G401 (cell line): ENCODE measurements around the gene GHRL. TPM values are rescaled to one million over a fixed set of nuclear protein-coding genes. Genes with fewer than 3 reads are reported as not detected.
"Not testable (repeated sequence)": the region's sequence is repeated elsewhere in the genome, so short reads cannot be mapped to it uniquely, and the experiment has no call there.

Experiments used
- DNase-seq: peaks from one replicate; pipeline ENCODE4 v3.0.0-alpha.2; 2015; ENCODE audit warnings: low spot score
- in situ Hi-C: cut with HindIII; loops from 2 replicates; pipeline ENCODE4 v1.10.0; 2016; ENCODE audit warnings: low sequenced_read_pairs, mixed read lengths
- total RNA-seq: library from RNA; depleted of rRNA; stranded (reverse); fragments of >200 nt; shearing (Covaris generic); gene quantifications from 2 replicates; pipeline ENCODE4 v1.2.3, GENCODE V29; 2014

Gene GHRL
- total RNA-seq, 1 experiment from 2014 or later: not detected

GRCh38 chr3:10304905-10305304, 12.2 kb upstream of the GHRL start:
- DNase-seq: no peak
- in situ Hi-C loops: no loop called here

GRCh38 chr3:10303785-10304184, 11.0 kb upstream of the GHRL start:
- DNase-seq: no peak
- in situ Hi-C loops: no loop called here

GRCh38 chr3:10303105-10303504, 10.4 kb upstream of the GHRL start:
- in situ Hi-C loops: no loop called here
- no peak for DNase-seq

GRCh38 chr3:10300087-10300486, 7.3 kb upstream of the GHRL start:
- in situ Hi-C loops: no loop called here
- no peak for DNase-seq

GRCh38 chr3:10299679-10300078, 6.9 kb upstream of the GHRL start:
- in situ Hi-C loops: no loop called here
- DNase-seq: no peak

GRCh38 chr3:10299175-10299574, 6.4 kb upstream of the GHRL start:
- in situ Hi-C loops: no loop called here
- no peak for DNase-seq

- in situ Hi-C loops, DNase-seq: not testable (repeated sequence)
Measured at GRCh38 chr3:10298064-10298463, 5.3 kb upstream of the GHRL start.

- in situ Hi-C loops: no loop called here
- DNase-seq: no peak
Measured at GRCh38 chr3:10294030-10294586, 1.4 kb upstream of the GHRL start.

- DNase-seq: no peak
- in situ Hi-C loops: no loop called here
Measured at GRCh38 chr3:10291641-10292040, 1.1 kb downstream of the GHRL start.

GRCh38 chr3:10290481-10291176, 2.1 kb downstream of the GHRL start:
- no peak for DNase-seq
- in situ Hi-C loops: no loop called here

- DNase-seq: no peak
- in situ Hi-C loops: no loop called here
Measured at GRCh38 chr3:10289787-10290355, 2.9 kb downstream of the GHRL start.

- no peak for DNase-seq
- in situ Hi-C loops: no loop called here
Measured at GRCh38 chr3:10289077-10289476, 3.7 kb downstream of the GHRL start.

- in situ Hi-C loops: no loop called here
- no peak for DNase-seq
Measured at GRCh38 chr3:10288575-10288960, 4.2 kb downstream of the GHRL start.

GRCh38 chr3:10287936-10288574, 4.7 kb downstream of the GHRL start:
- DNase-seq: no peak
- in situ Hi-C loops: no loop called here

- in situ Hi-C loops: no loop called here
Measured at GRCh38 chr3:10286596-10287295, 6.0 kb downstream of the GHRL start.

GRCh38 chr3:10286133-10286524, 6.6 kb downstream of the GHRL start:
- DNase-seq: no peak
- in situ Hi-C loops: no loop called here

More at GRCh38 chr3:10286596-10287295, 6.0 kb downstream of the GHRL start:
- peak; percentile 93 for DNase-seq

GRCh38 chr3:10285272-10286132, 7.2 kb downstream of the GHRL start:
- DNase-seq: no peak
- in situ Hi-C loops: no loop called here

- in situ Hi-C loops: no loop called here
- DNase-seq: no peak
Measured at GRCh38 chr3:10284496-10284895, 8.3 kb downstream of the GHRL start.

GRCh38 chr3:10283638-10284037, 9.1 kb downstream of the GHRL start:
- in situ Hi-C loops: no loop called here
- DNase-seq: peak; percentile 38
